GM21360 (cell line): Measurements from ENCODE around the gene PHRF1.
"Not testable (repeated sequence)": the region's sequence is repeated elsewhere in the genome, so short reads cannot be mapped to it uniquely, and the experiment has no call there.

Experiments used
- ATAC-seq: cut with Tn5 transposase; IDR thresholded peaks from one replicate; pipeline ENCODE4 v1.9.1; 2021; ENCODE audit warnings: mild to moderate bottlenecking, moderate library complexity; ENCODE audit not compliant: unreplicated experiment

PHRF1 gene

DNA sequence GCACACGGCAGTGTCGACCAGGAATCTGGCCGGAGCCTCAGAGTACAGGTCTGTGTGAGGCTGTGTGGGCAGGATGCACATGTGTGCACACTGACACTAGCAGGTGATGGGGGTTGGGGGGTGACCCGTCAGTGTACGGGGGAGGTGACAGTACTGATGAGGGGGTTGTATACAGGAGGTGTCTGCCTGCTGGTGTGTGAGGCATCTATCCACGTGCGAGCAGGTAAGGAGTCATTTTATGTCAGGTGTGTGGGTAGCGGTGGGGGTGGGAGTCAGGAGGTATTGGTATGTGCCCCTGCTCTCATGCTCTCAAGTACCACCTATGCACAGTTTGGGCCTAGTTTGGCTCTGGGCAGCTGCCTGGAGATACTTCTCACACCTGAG, 4.5 kb upstream of the PHRF1 start:
- ATAC-seq: no peak

DNA sequence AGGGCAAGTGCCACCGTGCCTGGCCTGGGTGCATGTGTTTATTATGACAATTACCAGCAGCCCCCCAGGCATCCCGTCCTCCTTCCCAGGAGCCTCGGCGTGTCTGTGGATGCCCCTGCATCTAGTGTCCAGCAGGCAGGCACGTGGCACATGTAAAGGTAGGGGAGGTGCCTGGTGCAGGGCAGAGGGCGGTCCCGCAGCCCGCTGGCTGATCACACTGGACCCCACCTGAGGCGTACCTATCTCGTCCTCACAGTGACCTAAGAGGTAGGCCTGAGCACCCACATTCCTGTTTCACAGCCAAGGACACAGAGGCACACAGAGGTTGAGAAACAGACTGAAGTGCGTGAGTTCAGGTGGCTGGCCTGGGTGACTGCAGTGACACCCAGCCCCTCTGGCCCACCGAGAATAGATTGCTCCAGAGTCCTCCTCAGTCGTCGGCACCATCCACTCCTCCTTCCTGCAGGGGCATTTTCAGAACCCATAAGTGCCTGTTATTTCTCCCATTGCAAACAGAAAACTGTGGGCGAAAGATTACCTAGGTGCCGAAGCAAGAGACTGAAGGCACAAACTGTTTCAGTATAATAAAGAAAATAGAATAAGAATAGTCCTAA, 3.0 kb upstream of the PHRF1 start:
- no peak for ATAC-seq

DNA sequence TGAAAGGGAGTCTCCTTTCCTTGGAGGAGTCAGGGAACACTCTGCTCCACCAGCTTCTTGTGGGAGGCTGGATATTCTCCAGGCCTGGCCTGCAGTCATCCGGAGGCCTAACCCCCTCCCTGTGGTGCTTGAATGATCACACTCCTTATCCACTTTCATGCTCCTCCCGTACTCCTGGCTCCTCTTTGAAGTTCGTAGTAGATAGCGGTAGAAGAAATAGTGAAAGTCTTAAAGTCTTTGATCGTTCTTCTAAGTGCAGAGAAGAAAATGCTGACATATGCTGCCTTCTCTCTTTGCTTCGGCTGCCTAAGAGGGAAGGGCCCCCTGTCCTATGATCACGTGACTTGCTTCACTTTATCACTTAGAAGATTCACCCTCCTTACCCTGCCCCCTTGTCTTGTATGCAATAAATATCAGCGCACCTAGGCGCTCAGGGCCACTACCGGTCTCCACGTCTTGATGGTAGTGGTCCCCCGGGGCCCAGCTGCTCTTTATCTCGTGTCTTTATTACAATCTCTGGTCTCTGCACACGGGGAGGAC, 2.2 kb upstream of the PHRF1 start:
- ATAC-seq: not testable (repeated sequence)

DNA sequence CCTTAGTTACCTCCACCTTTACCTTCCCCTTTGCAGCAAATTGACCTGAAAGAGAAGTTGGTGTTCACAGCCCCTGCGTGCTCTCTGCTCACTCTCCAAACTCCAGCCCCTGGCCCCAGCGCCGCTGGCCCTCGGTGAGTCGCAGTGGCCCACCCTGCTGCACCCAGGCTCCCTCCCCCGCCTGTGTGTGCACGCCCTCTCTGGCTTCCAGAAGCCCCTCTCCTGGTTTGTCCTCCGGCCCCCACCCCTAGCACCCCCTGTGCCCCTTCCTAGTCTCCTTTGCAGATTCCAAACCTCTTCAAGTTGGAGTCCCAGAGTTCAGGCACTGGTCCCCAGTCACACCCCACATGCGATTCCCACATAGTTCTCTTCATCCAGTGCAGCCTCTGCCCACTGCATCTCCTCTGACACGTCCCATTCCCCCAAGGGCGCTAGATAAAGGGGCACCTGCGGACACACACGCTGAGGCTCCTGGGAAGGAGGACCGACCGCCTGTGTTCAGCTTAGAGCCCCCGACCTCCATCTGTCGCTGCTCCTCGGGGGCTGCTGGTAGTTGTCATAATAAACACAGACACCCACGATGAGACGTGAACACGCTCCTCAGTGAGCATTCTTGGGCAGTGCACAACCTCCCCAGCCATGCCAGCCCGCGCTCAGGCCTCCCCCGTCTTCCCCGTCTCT, 1.5 kb upstream of the PHRF1 start:
- ATAC-seq: peak; percentile 3

DNA sequence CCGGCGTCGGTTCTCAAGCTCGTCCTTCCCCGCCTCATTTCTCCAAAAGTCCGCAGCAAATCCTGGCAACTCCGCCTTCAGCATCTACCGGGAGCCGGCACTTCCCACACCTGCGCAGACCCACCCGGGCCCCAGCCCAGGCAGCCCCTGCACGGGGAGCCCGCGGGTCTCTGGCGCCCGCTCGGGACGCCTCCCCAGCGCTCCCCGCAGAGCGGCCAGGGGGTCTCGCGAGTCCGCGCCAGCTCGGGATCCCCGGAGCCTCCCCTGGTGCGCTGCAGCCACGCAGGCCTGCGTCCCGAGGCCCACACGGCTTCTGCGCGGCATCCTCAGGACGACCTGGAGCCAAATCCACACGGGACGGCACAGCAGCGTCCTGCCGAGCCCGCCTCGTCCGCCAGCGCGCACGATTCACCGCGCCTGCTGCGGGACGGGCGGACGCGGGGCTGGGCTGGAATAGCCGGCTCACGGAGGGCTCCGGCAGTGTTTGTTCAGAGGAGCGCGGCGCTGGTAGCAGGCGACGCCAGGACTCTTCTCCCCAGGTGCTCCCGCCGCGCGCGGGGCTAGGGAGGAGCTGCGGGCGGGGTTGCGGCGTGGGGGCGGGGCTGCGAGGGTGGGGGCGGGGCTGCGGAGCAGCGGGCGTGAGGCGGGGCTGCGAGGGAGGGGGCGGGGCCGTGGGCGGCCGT, 816 bp upstream of the PHRF1 start:
- peak; percentile 42 for ATAC-seq

DNA sequence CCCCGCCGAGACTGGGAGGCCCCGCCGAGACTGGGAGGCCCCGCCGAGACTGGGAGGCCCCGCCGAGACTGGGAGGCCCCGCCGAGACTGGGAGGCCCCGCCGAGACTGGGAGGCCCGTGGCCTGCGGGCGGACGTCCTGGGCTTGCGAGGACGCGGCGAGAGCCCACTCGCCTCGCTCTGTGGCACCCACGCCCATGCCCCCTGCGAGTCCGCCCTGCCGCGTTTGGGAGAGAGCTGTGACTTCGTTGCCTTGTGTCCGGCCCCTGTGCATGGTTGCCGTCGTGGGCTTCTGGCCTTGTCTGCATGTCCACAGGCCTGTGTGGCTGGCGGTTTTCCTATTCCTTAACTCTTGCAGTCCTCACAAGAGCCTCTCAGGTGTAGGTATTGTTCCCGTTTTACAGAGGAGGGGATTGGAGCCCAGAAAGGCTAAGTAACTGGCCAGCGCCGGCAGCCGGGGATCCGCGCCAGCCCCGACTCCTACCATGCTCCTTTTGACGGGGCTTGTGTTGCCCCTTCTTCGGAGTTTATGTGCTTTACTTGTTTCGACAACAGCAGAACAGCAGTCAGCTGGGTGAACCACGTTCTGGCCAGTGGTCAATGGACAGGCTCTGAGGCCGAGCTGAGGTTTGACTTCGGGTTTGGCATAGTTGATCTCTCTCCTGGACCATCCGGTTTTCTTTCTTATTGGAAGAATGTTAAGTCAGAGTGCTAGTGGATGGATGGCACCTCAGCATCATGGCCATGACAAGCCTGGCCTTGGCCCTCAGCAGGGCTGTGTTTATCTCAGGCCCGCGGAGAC, 741 bp downstream of the PHRF1 start:
- ATAC-seq: no peak

DNA sequence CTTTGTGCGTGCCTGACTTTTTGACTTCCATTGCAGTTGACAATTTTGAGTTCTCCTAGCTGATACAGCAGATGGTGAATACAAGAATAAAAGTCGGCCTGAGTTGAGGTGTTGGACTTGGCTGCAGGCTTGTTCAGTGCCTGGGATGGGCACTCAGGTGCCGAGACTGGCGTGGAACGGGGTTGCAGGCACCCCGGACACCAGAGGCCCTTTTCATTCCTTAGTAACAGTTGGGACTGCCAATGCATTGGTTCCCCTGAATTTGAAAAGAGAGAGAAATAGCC, 1.3 kb downstream of the PHRF1 start:
- ATAC-seq: no peak

DNA sequence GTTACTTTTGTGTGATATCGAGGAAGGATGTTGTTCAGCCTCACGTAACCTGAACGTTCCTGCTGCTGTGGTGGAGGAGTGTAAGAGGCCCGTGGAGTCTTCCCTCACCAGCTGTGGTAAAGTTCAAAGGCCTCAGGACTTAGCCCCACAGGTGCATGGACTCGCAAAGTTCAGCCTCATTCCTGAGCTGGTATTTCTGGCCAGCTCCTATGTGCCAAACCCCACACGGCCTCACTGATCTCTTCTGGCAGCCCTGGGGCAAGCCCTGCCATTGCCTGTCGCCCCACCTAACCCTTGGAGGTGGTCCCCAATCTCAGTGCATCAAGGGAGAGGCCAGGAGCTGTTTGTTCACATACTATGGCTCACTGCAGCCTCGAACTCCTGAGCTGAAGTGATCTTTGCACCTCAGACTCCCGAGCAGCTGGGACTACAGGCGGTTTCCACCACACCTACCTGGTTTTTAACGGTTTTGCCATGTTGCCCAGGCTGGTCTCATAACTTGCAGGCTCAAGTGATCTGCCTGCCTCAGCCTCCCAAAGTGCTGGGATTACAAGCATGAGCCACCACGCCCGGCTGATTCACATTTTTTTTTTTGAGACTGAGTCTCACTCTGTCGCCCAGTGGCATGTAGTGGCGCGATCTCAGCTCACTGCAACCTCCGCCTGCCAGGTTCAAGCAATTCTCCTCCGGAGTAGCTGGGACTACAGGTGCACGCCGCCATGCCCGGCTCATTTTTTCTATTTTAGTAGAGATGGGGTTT, 2.2 kb downstream of the PHRF1 start:
- ATAC-seq: no peak

DNA sequence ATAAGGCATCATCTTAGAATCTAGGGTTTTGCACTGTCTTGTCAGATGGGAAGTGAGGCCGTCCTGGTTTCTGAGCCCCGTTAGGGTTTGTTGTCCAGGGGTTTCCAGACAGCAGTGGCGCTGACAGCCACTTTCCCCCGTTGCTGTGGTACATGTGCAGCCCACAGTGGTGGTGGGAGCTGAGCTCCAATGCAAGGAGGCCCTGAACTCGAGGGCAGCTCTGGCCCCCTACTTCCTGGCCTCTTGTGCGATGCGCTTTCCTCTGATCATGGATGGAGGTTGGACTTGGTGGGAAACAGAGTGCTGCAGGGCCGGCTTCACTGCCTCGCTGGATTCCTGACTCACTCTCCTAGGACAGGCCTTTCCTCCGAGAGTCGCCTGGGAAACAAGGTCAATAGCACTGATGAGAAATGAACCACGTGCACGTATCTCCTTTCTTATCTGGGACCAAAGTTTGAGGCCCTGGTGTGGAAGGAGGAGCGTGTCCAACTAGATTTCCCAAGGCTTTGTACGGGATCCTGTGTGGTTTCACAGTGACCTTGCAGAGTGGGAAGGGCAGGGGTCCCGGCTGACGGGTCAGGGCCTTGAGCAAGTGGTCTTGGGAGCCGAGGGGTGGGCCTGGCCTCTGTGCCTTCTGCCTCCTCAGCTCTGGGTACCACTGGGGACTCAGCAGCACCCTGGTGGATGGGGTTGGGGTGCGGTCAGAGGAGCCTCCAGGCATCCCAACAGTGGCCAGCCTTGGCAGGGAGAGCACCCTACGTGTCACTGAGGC, 3.7 kb downstream of the PHRF1 start:
- no peak for ATAC-seq

DNA sequence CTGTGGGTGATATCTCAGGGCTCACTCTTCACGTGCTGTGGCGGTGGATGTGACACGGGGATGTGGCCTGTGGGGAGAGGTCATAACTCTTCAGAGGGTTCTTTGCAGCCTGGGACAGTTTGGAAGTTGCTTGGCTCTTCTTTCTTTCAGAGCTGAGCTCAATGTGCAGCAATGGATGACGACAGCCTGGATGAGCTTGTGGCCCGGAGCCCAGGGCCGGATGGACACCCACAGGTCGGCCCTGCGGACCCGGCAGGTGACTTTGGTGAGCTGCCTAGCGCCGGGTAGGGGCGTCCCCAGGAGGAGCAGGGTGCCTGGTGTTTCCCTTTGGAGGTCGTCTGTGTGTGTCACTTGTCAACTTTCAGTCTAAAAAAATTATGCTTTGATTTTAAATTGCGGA, 5.1 kb downstream of the PHRF1 start:
- no peak for ATAC-seq

DNA sequence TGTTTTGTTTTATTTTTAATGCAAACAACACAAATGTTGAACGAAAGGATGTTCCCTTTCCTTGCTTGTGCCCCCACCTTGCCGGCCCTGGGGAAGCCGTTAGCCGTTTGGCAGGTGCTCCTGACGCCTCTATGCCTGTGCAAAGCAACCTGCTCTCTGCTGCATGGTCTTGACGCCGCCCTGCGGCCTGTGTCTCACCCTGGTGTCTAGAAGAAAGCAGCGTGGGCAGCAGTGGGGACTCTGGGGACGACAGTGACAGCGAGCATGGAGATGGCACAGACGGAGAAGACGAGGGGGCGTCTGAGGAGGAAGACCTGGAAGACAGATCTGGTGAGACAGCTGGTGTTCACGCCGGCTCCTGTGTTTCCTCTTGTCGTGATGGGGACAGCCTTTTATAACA, 5.5 kb downstream of the PHRF1 start:
- no peak for ATAC-seq

DNA sequence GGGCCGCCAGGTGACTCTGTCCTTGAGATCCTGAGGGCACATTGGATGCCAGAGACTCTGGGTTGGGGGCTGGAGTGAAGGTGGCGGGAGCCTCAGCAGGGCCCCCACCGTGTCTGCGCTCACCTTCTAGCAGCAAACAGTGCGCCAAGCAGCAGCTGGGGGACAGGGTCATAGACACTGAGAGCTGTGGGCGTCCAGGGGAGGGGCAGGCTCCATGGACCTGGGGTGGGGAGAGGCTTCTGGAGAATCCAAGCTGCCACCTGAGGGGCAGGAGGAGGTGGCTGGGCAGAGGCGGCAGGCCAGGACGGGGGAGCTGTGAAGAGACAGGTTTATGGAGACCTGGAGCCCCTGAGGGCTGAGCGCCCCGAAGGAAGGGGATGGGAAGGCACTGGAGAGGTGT, 8.0 kb downstream of the PHRF1 start:
- no peak for ATAC-seq

DNA sequence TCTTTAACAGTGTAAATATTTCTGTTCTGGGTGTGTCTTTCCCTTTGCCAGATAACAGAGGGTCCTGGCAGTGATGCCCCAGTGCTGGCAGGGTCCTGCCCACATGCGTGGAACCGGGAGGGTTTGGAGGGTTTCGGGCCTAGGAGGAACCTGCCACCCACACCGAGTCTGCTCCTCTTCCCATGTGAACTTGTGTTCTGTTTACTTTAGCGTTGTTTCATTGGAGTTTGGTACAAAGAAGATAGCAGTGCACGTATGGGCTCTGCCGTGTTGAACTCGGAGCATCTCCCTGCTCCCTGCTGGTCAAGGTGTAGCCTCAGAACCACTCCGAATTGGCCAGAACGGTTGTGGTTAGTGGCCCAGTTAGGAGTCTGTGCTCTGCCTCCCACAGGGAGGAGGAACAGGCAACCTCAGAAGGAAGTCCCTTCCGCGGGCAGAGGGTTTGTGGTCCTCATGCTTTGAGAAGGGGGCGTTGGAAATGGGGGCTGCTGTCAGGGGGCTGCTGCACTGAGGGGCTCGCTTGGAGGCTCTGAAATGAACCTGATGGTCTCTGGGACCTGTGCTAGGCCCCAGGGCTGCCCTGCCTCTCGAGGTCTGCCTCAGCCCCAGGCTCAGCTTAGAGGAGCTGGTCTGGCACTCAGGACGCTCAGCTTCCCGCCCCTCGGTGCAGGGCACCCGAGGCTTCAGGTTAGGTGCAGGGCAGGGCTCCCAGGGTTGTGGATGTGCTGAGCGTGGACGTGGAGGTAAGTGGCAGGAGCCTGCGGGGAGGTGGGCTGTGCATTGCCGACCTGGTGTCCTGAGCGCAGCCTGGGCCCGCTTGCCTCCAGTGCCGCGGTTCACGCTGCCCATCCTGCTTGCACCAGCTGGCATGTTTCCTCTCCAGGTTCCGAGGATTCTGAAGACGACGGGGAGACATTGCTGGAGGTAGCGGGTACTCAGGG, 10.4 kb downstream of the PHRF1 start:
- ATAC-seq: no peak

DNA sequence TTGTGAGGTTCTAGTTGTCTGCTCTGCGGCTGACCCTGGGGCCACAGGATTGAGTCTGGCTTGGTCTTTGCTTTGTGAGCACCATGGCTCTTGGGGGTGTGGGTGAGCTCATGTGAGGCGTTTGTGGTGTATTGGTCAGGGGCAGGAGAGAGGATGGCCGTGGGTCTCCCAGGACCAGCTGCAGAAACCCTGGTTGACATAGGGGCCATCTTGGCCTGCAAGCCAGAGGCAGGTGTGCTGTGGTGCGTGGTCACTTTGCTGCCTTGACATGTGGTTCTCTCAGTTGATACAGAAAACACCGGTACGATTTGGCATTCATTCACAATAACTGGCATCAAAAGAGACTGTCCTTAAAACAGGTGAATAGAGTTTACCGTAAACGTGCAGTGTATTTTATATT, 11.3 kb downstream of the PHRF1 start:
- no peak for ATAC-seq

DNA sequence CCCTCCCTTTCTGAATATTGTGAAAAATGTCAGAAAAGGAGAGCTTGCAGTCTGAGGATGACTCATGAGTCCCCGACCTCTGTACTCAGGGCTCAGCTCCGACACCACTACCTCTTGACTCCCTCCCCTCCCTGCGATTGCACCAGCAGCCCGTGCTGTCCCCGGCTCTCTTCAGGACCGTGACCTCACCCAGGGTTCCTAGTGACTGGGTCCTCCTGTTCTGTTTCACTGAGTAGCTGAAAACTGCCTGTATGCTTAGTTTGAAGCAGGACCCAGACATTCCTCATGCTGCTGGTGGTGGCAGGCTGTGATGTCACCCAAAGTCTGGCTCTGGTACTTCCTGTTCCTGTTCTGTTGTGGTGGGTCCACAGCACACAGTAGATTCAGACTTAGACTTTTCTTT, 11.7 kb downstream of the PHRF1 start:
- no peak for ATAC-seq

DNA sequence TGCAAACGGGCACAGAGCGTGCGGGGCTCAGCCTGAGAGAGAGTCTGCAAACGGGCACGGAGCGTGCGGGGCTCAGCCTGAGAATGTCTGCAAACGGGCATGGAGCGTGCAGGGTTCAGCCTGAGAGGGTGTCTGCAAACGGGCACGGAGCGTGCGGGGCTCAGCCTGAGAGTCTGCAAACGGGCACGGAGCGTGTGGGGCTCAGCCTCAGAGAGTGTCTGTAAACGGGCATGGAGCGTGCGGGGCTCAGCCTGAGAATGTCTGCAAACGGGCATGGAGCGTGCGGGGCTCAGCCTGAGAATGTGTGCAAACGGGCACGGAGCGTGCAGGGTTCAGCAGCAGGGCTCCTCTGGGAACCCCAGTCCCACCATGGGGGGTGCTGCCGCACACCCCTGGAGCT, 13.5 kb downstream of the PHRF1 start:
- ATAC-seq: no peak

DNA sequence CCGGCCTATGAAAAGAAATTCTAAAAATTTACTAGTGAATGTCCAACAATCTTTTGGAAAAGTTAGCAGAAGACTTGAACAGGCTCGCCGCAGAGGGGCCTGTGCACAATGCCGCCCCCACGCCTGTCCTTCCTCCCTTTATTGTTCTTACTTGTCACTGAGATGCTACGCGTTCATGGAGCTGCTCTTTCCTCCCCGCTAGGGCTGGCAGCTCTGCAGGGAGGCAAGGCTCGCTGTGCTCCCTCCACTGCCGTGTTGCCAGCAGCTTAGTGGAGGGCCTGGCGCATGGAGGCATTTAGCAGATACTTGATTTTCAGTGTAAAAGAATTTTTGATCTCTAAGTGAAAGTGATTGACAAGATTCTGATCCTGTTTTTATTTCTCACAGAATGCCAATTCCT, 14.7 kb downstream of the PHRF1 start:
- ATAC-seq: no peak

DNA sequence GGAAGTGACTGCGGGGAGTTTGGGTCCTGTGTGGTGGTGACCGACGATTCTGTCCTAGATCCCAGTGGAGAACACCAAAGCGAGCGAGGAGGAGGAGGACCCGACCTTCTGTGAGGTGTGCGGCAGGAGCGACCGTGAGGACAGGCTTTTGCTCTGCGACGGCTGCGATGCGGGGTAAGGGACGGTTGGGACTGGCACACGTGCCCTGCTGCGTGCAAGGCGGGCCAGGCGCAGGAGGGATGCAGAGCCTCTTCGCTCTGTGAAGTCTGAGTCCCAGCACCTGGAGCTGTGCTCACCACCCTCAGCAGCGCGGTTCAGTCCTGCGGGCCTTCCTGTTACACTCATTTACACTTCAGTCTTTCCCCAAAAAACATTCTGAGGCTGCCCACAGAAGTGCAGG, 16.2 kb downstream of the PHRF1 start:
- ATAC-seq: no peak

DNA sequence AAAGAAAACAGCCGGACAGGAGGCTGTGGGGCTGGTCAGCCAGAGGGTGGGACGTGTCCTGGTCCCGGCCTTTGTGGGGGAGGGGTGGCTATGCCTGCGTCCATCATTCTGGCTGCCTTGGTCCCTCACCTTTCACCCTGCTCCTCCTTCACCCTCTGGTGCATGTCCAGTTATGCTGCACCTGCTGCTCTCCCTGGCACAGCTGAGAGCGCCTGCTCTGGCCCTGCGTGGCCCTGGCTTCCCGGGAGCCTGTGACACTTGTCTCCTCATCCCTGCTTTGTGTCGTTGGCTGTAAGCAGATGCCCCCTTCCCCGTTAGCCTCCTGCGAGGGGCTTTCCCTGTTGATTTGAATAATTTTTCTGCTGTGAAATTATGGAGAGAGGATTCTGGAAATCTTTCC, 16.6 kb downstream of the PHRF1 start:
- no peak for ATAC-seq
